Suprapubic skin (tissue), 3 donors: Measurements from ENCODE around the gene GRIFIN.

Experiments used
- CTCF ChIP-seq, 2 donors: fragments of 200-600 bp in 1 of 2; fragments of 450-650 bp in 1 of 2; sonication (generic) in 1 of 2; IDR thresholded peaks; one replicate each; pipeline ENCODE4 v1.5.1; 2016 to 2019; ENCODE audit warnings: antibody characterized with exemption in 2 of 2, mild to moderate bottlenecking in 1 of 2, moderate library complexity in 1 of 2
- EP300 ChIP-seq: sonication (generic); formaldehyde crosslinking; IDR thresholded peaks from one replicate; pipeline ENCODE4 v1.6.1; 2017; ENCODE audit warnings: antibody characterized with exemption
- POLR2A ChIP-seq, 2 donors: fragments of 450-650 bp; IDR thresholded peaks; one replicate each; pipeline ENCODE4 v1.6.1; 2017; ENCODE audit warnings: antibody characterized with exemption in 2 of 2, mild to moderate bottlenecking in 2 of 2, moderate library complexity in 2 of 2

GRCh38 chr7:2494191-2495130 is 18.3 kb upstream of the GRIFIN start:
- TF ChIP-seq EP300 (no peak), CTCF (IDR thresholded peaks at IDR 0.05) (no peak), POLR2A (IDR thresholded peaks at IDR 0.05) (no peak)
